Measurements from ENCODE around the gene ARHGAP5. TPM values are rescaled to one million over a fixed set of nuclear protein-coding genes. Genes with fewer than 3 reads are reported as not detected.

The ARHGAP5 gene
- total RNA-seq, 1 experiment from 2014 or later = 100 TPM

DNA sequence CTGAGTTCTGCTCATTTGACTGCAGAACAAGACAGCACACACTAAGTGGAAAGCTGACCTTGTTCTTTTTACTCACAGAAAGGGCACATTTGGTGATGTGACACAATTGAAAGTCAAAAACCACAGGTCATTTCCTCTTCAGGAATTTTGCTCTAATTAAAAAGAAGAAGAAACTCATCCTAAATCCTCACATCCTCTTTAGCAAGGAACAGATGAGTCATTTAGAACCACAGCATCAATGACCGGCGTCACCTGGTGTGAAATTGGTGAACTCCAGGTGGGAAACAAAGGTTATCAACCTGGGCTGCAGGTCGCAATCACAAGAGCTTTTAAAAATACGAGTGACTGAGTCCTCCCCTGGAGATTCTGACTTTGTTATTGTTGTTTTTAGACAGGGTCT is 128.9 kb downstream of the ARHGAP5 start:
- DNase-seq (ENCODE audit: unreplicated experiment) = peak; percentile 19
- ChIA-PET CTCF (interaction anchor here (1.9 to 2.2 kb wide), 2 partner anchors 45 to 48 kb away, joined by 7 read pairs; no protein-coding TSS in a partner anchor), POLR2A (interaction anchor here (1.2 kb wide), 1 partner anchor 267 kb away, joined by 3 read pairs; no protein-coding TSS in a partner anchor)
- H3K27ac Mint-ChIP-seq (ENCODE audit: low read depth, unreplicated experiment) = no peak overlapping the region
- no peak for TF ChIP-seq CTCF (IDR thresholded peaks at IDR 0.05; ENCODE audit: unreplicated experiment)
- no peaks in the 10 kb centered on the region for H3K9me3 Mint-ChIP-seq (ENCODE audit: unreplicated experiment)
- no peaks in the 10 kb centered on the region for H3K27me3 Mint-ChIP-seq (ENCODE audit: insufficient read depth, unreplicated experiment)
- no peak overlapping the region for H3K4me3 Mint-ChIP-seq (ENCODE audit: unreplicated experiment)
- intact Hi-C loops (cut with micrococcal nuclease) = no loop called here
- H3K4me1 Mint-ChIP-seq (ENCODE audit: insufficient read depth, unreplicated experiment) = peaks cover 21% of the 10 kb centered on the region
- no TSS peak for BruUV-seq (replicated peaks)
- peaks cover 9% of the 10 kb centered on the region for H3K36me3 Mint-ChIP-seq (ENCODE audit: insufficient read depth, unreplicated experiment)

DNA sequence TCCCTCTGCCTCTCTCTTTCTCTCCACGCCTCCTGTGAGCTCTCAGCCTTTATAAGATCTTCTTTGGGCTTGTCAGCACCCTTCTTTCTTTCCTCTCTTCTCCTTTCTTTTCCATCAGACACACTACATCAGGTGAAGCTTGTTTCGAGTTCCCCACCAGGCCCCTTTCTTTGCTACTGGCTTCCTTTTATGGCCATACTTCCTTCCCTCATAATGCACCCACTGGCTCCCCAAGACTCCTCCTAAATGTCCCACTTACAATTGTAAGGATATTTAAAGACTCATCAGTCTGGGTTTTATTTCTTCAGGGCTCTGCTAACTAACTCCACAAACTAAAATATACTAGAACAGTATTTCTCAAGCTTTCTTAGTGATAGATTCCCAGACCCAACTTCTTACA is 129.4 kb downstream of the ARHGAP5 start:
- no peak overlapping the region for H3K4me3 Mint-ChIP-seq (ENCODE audit: unreplicated experiment)
- ChIA-PET POLR2A (interaction anchor here (1.2 kb wide), 1 partner anchor 266 kb away, joined by 3 read pairs; no protein-coding TSS in a partner anchor), CTCF (interaction anchor here (0.6 to 2.2 kb wide), 6 partner anchors 14 to 121 kb away, joined by 3 to 7 read pairs (median 3); no protein-coding TSS in a partner anchor)
- no TSS peak for BruUV-seq (replicated peaks)
- no peak overlapping the region for H3K27ac Mint-ChIP-seq (ENCODE audit: low read depth, unreplicated experiment)
- DNase-seq (ENCODE audit: unreplicated experiment) = no peak
- intact Hi-C loops (cut with micrococcal nuclease) = no loop called here
- no peaks in the 10 kb centered on the region for H3K9me3 Mint-ChIP-seq (ENCODE audit: unreplicated experiment)
- TF ChIP-seq CTCF (IDR thresholded peaks at IDR 0.05; ENCODE audit: unreplicated experiment) = no peak
- H3K36me3 Mint-ChIP-seq (ENCODE audit: insufficient read depth, unreplicated experiment) = peaks cover 8% of the 10 kb centered on the region
- no peaks in the 10 kb centered on the region for H3K27me3 Mint-ChIP-seq (ENCODE audit: insufficient read depth, unreplicated experiment)
- peaks cover 21% of the 10 kb centered on the region for H3K4me1 Mint-ChIP-seq (ENCODE audit: insufficient read depth, unreplicated experiment)

- Mint-ChIP-seq H3K4me3 (ENCODE audit: unreplicated experiment) (no peak overlapping the region), H3K9me3 (ENCODE audit: unreplicated experiment) (no peaks in the 10 kb centered on the region), H3K27ac (ENCODE audit: low read depth, unreplicated experiment) (no peak overlapping the region), H3K4me1 (ENCODE audit: insufficient read depth, unreplicated experiment) (peaks cover 16% of the 10 kb centered on the region), H3K36me3 (ENCODE audit: insufficient read depth, unreplicated experiment) (no peaks in the 10 kb centered on the region), H3K27me3 (ENCODE audit: insufficient read depth, unreplicated experiment) (no peaks in the 10 kb centered on the region)
- intact Hi-C loops (cut with micrococcal nuclease) = no loop called here
- POLR2A ChIA-PET = interaction anchor here (0.8 to 1.0 kb wide), 3 partner anchors 264 to 1155 kb away, joined by 3 to 4 read pairs (median 3); no protein-coding TSS in a partner anchor
- no TSS peak for BruUV-seq (replicated peaks)
- CTCF ChIA-PET = interaction anchor here (1.2 kb wide), 1 partner anchor 281 kb away, joined by 4 read pairs; no protein-coding TSS in a partner anchor
- DNase-seq (ENCODE audit: unreplicated experiment) = no peak
- no peak for TF ChIP-seq CTCF (IDR thresholded peaks at IDR 0.05; ENCODE audit: unreplicated experiment)
Measured at GRCh38 chr14:32208490-32208889, 131.4 kb downstream of the ARHGAP5 start.

Other genes starting within 250 kb of the ARHGAP5 start
- gene RNU6-7, start 124.7 kb downstream of the ARHGAP5 start, total RNA-seq (2022) = not detected in 2 replicates
- gene RNU6-8, start 126.0 kb downstream of the ARHGAP5 start, total RNA-seq (2022) = not detected in 2 replicates